HG03103 (cell line): Measurements from ENCODE around the gene TRAPPC4.
"Not testable (repeated sequence)": the region's sequence is repeated elsewhere in the genome, so short reads cannot be mapped to it uniquely, and the experiment has no call there.

Source experiments
- ATAC-seq: cut with Tn5 transposase; IDR thresholded peaks from one replicate; pipeline ENCODE4 v1.9.1; 2021; ENCODE audit warnings: low read depth; ENCODE audit not compliant: unreplicated experiment

Gene TRAPPC4

DNA sequence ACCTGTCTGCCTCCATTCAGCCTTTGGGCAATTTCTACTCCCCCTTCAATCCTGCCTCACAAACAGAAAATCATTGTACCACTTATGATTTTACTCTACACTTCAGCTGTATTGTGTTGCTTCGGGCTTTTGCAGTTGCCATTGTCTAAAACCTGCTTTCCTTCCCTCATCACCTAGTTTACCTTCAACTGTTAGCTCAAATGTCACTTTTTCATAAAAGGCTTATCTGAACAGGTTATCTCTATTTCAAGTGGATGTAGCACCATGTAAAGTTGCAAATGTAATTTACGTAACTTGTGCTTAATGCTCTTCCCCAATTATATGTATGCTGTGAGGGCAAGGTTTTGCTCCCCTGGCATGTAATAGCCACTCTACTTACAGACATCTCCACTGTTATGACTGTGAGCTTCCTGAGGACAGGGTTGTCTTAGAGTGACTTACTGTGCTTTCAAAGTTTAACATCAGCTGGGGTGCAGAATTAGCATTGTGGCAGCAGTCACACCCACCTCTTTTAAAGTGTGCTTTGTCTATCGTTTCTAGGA is 5.9 kb upstream of the TRAPPC4 start:
- no peak for ATAC-seq

DNA sequence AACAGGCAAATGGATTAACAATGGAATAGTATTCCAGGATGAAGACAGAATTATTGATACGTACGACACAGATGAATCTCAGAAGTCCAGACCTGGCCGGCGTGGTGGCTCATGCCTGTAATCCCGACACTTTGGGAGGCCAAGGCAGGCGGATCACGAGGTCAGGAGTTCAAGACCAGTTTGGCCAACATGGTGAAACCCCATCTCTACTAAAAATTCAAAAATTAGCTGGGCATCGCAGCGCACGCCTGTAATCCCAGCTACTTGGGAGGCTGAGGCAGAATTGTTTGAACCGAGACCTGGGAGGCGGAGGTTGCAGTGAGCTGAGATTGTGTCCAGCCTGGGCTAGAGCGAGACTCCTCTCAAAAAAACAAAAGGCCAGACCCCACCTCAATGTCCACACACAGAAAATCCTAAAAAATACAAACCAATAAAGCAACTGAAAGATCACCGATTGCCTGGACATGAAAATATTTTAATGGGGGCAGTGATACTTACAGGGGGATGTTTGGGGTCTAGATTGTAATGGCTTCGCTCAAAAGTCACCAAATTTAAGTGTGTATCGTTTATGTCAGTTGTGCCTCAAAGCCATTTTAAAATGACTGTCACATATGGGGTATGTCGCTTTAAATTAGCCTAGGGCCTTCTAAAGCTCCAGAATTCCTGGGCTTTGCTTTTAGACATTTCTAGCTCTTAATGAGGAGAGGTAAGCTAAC is 4.2 kb upstream of the TRAPPC4 start:
- ATAC-seq = no peak

DNA sequence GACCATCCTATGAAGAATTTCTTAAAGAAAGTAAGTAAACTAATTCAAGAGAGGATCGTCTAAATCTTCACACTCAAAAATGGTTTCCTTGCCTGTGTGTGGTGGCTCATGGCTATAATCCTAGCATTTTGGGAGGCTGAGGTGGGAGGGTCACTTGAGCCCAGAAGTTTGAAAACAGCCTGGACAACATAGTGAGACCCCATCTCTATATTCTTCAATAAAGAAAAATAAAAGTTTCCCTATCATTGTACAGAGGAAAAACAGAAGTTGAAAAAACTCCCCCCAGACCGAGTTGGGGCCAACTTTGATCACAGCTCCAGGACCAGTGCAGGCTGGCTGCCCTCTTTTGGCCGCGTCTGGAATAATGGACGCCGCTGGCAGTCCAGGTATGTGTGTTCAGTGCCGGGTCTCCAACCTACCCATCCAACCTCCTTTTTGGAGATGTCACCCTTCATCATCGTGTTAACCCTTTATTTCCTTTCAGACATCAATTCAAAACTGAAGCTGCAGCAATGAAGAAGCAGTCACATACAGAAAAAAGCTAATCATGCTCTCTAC is 3.4 kb upstream of the TRAPPC4 start:
- no peak for ATAC-seq

DNA sequence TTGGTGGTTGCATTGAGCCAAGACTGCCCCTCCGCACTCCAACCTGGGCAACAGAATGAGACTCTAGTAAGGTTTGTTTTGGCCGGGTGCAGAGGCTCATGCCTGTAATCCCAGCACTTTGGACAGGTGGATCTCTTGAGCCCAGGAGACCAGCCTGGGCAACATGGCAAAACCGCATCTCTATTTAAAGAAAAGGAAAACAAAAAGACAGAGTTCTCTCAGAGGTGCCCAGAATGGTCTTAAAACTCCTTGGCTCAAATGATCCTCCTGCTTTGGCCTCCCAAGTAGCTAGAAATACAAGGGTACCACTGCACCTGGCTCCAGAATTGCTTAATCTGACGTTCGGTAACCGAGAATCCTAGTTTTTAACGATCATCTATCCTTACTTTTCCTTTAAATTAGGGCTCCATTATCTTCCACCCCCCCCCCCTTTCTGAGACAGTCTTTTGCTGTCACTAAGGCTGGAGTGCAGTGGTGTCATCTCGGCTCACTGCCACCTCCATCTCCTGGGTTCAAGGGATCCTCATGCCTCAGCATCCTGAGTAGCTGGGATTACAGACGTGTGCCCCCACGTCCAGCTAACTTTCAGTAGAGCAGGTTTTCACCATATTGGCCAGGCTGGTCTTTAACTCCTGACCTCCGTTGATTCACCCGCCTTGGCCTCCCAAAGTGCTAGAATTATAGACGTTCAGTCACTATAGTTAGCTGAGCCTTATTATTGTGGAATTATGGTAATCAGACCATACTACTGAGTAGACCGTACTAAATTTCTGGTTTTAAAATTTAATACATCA is 2.2 kb upstream of the TRAPPC4 start:
- ATAC-seq = no peak

DNA sequence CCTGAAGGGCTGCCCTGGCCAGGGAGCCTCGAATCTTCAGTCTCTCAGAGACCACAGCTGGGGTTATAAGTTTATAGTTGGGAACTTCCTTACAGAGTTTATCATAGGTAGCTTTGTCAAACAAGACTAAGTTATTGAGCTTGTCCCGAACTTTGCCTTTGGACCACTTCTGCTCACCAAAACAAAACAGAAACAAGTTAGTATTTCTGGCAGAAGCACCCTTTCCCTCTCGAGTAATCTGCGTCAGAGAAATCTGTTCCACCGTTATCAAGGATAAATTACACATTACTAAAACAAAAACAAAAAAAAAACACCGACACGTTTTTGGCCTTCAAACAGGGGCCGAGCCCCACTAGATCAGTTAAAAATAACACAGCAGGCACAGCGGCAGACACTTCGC is 1.2 kb upstream of the TRAPPC4 start:
- not testable (repeated sequence) for ATAC-seq

DNA sequence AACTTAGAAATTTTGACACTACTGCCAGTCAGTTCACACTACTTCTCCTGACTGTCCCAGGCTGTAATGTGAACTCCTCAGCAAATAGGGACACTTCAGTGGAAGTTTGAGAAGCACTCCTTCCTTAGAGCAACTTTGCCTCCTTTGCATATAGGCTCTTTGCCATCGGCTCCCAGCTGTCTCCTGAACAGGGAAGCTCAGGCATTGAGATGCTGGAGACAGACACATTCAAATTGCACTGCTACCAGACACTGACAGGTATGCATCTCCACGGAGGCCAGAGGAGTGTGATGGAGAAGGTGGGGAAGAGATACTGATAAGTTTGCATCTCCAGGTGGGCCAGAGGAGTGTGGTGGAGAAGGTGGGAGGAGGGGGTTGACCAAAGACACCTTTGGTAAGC is 1.4 kb downstream of the TRAPPC4 start:
- ATAC-seq = no peak

DNA sequence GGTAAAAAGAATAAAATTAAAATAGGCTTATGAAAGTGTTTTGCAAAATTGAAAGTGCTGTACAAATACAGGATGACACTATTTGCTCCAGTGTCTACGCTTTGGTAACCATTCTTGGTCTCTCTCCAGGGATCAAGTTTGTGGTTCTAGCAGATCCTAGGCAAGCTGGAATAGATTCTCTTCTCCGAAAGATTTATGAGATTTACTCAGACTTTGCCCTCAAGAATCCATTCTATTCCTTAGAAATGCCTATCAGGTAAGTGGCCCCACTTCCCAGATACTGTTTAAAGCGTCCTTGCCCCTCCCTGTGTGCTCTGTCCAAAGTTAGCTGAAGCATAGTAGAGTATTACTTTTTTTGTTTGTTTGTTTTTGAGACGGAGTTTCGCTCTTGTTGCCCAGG is 3.1 kb downstream of the TRAPPC4 start:
- no peak for ATAC-seq

DNA sequence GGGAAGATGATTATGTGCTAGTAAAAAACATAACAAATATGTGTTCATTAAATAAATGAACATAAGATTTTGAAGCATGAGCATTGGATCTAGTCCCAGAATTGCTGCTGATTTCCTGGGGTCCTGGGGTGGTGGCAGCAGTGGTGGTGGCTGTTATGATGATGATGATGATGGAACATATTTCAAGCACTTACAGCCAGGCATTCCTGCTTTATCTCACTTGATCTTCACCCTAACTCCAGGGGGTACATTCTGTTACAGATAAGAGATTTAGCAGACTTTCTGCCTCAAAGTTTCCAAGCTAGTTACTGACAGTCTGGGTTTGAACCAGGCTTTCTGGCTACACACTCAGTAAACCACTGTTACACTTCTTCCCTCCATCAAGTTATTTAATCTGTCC is 5.2 kb downstream of the TRAPPC4 start:
- ATAC-seq = no peak

DNA sequence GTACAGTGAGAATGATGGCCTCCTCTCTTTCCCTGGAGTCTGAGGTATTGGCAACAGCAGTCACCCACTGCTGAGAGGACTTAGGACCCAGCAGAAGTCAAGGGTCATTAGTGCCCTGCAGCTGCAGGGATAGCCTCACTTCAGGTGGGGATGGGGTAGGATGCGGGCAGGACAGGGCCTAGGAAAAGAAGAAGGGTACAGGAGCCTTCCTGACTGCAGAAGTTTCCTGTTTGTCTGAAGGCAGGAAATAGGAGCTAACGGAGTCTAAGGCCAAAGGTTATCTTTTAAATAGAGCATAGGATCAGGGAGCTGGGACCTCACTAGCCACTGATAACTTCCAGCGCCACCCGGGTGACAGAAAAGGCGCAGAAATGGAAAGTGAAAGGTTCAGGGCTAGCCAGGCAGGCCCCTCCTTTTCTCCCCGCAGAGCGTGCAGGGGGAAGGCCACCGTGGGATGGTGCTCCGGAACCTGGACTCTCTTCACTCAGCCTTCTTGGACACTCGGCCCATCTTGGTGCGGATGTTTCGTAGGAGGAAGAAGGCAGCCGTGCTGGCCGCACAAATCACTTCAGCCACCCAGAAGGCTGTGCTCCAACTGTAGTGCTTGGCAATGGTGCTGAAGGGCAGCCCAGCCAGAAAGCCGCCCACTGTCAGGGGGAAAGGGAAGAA is 6.0 kb downstream of the TRAPPC4 start:
- ATAC-seq = no peak

DNA sequence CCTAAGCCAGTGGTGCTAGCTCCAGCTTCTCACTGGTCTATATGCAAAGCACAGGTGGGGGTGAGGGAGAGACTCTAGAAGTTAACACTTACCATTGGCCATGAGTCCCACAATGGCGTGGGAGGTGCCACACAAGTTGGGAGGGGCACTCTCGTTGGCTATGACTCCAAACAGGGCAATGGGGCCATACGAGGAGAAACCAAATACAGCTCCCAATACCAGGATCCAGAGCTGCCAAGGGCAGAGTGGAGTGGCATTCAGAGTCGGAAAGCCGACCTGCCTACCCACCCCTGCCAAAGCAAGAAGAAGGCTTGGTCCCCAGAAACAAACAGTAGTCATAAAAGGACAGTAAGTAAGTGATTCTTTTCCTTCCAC is 6.5 kb downstream of the TRAPPC4 start:
- ATAC-seq = no peak

DNA sequence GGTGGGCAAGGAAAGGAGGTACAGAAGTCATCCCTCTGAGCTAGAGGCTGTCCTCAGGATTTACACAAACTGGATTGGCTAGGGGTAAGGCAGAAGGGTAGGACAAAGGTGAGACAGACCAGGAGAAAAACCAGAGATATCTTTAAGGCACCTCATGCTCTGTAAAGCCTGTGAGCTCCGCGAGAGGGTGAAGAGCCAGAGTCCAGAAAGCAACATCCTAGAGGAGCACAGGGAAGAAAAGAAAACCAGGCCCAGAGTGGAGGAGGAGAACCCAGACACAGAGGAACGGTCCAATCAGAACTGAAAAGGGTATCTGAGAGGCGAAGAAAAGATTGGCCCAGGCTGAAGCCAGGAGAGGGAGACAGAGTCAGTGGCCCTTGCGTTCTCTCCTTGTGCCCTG is 7.0 kb downstream of the TRAPPC4 start:
- no peak for ATAC-seq

DNA sequence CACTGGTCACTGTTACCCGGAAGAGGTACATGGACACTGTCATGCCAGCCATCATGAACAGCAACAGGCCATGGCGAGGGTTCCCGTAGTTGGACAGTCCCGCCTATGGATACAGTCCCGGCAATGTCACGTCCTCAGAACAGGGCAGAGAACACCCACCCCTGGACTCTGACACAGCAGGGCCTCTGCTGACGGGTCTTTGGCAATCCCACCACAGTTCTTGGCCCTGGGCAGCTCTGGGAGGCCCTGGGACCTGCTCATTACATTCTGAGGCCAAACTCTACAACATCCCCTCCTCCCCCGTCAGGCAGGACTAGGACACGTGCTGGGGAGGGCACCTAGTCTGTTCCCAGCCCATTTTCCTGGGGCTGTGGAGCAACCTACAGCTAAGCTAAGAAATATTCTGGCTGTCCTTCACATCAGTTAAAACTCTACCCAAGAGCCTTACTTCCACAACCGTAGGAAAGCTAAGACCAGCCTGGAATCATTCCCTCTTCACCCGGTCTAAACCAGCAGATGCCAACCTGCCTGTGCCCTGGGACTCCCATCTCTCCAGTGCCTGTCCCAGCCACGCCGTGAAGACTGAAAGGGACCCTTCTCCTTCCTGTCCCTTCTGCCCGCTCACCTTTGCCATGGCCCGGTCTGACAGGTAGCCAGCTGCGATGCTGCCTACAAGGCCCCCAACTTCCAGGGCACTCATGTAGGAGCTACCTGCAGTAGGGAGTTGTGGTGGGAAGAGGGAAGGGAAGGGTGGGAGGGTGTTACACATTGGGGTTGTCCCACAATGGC is 7.6 kb downstream of the TRAPPC4 start:
- ATAC-seq = no peak

DNA sequence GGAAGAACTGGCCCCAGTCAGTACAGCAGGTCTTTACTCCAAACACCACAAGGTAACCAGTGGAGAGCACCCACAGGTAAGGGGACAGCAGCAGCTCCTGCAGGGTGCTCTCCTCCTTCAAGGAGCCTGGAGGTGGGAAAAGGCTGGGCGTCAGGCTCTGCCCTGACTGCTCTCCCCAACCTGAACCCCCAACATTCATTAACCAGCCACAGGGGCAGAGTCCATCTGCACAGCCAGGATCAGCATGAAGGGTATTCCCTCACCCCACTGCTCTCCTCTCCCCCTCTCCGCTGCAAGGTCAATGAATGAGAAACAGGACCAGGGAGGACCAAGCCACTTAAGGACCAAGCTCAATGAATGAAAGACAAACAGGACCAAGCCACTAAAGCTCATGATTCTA is 8.4 kb downstream of the TRAPPC4 start:
- ATAC-seq = no peak

DNA sequence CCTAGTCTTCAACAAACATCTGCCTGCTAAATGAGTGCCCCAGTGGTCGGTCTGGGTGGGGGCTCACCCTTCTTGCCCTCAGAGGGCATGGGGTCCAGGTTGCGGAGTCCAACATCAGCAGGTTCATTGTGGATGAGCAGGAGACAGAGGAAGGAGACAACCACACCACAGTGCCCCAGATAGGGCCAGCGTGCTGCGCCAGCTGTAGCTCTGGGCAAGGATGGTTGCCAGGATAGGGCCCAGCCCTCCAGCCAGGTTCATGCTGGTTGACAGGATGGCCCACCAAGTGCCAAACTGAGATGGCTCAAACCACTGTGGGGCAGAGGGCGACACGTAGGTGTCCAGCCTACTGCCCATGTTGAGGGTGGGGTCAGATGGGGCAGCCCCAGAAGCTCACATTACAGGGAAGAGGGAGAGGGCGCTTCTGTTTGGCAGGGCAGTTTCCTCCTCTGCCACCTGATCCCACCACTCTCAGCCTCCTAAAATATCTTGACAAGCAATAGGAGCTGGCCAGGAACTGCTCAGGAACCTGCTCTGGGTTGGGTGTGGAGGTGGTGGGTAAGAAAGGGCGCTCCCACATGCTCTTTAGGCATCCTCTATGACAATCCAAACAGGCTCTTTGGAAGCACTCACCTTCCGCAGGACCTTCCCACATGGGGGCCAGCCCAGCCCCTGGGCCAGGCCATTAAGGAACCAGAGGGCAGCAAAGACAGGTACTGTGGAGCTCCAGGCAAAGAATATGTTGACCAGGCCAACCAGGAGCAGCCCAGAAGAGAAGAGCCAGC is 9.2 kb downstream of the TRAPPC4 start:
- no peak for ATAC-seq

DNA sequence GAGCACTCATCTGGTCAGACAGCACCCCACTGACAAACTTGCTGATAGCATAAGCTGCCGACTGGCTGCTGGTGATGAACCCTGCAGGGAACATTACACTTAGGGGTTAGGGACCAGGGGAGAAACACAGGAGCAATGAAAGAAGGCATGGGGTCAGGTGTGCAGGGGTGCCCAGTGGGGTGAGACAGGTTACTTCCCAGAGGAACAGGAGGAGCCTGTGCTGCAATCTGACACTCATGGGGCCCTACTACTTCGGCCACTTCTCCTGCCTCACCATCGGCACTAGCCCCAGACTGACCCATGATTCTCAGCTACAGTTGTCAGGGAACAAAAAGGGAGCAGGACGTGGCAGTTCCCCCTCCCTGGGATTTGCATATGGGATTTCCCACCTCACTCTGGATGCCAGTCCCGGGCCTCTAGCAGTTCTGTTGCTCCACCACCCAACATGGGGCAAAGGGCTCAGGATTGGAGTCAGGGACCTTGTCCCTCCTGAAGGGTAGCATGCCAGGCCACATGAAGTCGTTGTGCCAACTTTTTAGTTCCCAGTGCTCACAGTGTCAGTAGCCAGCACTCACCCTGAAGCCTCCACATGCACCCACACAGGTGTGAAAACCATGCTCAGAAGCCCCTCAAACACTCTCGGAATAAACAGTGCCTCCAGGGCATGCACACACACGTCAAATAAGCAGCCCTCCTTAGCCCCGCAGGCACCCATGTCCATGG is 9.9 kb downstream of the TRAPPC4 start:
- ATAC-seq = no peak

DNA sequence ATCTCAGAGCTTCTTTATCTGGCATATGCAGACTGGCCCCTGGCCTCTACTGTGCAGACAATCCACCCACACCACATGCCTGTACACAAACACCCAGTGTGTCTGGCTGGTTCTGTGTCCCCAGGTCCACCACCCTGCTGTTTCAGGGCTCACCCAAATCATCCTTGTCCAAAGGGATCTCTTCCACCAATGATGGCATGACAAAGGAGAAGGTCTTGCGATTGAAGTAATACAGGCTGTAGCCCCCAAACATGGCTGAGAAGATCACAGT is 10.4 kb downstream of the TRAPPC4 start:
- ATAC-seq = no peak

DNA sequence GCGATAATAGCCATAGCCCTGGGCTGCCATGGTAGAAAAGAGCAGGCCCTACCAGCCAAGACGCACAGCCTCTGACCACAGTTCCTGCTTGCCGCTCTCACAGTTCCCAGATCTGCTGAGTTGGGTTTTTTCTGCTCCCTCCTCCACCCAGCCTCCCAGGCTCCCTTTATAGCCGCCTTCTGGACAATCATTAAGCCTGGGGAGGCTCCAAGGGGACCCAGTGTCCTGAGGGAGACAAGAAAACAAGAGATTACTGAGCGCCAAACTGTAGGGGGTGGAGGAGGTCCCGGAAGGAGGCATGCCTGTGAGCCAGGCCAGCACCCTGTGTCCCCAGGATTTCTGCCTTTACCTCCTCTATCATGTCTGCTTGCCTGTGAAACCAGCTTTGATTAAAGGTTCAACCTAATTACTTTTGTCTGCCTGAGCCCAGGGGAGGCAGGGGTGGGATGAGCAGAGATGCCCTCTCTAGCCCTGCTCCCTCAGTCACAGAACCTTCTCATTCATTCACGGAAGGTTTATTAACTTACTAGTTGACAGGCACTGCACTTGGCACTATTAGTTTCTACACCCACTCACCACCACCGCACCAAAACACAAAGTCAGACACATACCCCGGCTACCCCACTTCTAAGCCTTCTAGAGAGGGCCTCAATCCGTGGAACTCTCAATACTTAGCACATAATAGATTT is 10.9 kb downstream of the TRAPPC4 start:
- ATAC-seq = no peak

DNA sequence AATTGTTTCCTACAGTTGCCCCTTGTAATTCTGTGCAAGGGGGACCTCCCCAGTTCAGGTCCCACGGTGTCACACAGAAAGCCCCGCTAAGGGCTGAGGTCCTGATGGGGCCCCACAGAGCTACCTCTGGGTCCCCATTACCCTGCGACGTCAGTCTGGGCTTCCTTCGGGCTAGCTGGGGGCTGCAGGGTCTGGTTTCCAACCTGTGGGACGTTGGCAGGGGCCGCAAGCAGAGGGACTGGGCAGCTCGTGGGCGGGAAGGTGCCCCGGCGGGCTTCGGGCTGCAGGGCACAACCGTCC is 11.4 kb downstream of the TRAPPC4 start:
- no peak for ATAC-seq
